HL-60 (cell line): ENCODE data around the gene DIAPH1.

Experiments
- GABPA ChIP-seq: IDR thresholded peaks from 2 replicates; pipeline ENCODE4 v1.6.1; 2012; ENCODE audit warnings: low read depth
- POLR2AphosphoS5 ChIP-seq: IDR thresholded peaks from 2 replicates; pipeline ENCODE4 v1.6.1; 2012; ENCODE audit warnings: low read depth
- TF ChIP-seq, protein P1 (sequence below): IDR thresholded peaks from one replicate; pipeline ENCODE4 v1.5.1; 2011; ENCODE audit warnings: low read length, control low read depth, inconsistent platforms; ENCODE audit not compliant: insufficient read depth

- TF ChIP-seq, protein P1, sequence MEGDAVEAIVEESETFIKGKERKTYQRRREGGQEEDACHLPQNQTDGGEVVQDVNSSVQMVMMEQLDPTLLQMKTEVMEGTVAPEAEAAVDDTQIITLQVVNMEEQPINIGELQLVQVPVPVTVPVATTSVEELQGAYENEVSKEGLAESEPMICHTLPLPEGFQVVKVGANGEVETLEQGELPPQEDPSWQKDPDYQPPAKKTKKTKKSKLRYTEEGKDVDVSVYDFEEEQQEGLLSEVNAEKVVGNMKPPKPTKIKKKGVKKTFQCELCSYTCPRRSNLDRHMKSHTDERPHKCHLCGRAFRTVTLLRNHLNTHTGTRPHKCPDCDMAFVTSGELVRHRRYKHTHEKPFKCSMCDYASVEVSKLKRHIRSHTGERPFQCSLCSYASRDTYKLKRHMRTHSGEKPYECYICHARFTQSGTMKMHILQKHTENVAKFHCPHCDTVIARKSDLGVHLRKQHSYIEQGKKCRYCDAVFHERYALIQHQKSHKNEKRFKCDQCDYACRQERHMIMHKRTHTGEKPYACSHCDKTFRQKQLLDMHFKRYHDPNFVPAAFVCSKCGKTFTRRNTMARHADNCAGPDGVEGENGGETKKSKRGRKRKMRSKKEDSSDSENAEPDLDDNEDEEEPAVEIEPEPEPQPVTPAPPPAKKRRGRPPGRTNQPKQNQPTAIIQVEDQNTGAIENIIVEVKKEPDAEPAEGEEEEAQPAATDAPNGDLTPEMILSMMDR: no peak
- TF ChIP-seq GABPA (no peak), POLR2AphosphoS5 (no peak)
Observed at GRCh38 chr5:141533897-141534296, 84.9 kb downstream of the DIAPH1 start.
